ENCODE data around the gene TAC4.

TAC4 gene

DNA sequence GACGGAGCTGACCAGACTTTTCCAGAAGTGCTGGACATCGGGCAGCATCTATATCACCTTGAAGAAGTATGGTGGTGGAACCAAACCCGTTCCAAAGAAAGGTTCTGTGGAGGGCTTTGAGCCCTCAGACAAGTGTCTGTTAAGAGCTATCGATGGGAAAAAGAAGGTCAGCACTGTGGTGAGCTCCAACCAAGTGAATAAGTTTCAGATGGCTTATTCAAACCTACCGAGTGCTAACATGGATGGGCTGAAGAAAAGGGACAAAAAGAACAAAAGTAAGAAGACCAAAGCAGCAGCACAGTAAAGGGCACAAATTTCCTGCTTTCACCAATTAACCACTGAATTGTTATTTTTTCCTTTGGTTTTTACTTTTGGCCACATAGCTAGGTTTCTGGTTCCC, 52.5 kb downstream of the TAC4 start:
- DNase-seq, result no peak

DNA sequence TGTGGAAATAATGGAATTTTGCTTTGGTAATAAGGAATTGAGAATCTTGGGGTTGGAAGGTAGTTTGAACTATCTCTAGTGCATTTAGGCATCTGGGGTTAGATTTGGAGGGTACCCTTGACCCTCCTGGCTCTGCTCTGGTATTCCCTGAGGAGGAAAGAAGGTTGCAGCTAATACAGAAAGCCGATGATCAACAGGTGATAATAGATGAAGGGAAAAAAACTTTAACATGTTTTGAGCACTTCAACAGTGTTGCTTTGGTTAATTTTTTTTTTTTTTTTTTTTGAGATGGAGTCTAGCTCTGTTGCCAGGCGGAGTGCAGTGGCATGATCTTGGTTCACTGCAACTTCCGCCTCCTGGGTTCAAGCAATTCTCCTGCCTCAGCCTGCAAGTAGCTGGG, 54.6 kb downstream of the TAC4 start:
- no peak for DNase-seq

DNA sequence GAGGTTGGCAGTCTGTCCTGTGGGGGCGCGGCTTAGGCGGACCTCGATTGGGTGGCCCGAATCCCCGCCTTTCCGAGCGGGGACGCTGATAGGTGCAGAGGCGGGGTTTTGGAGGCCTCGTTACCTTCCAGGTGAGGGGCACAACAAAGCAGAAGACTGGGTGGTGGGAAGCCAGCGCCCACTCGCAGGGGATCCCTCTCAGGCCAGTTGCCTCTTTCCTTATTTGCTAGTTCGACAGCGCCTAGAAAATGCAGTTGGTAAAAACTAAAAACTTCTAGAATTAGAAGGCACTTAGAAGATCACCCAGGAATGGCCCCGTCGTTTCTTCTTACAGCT, 58.7 kb downstream of the TAC4 start:
- DNase-seq, result no peak

DNA sequence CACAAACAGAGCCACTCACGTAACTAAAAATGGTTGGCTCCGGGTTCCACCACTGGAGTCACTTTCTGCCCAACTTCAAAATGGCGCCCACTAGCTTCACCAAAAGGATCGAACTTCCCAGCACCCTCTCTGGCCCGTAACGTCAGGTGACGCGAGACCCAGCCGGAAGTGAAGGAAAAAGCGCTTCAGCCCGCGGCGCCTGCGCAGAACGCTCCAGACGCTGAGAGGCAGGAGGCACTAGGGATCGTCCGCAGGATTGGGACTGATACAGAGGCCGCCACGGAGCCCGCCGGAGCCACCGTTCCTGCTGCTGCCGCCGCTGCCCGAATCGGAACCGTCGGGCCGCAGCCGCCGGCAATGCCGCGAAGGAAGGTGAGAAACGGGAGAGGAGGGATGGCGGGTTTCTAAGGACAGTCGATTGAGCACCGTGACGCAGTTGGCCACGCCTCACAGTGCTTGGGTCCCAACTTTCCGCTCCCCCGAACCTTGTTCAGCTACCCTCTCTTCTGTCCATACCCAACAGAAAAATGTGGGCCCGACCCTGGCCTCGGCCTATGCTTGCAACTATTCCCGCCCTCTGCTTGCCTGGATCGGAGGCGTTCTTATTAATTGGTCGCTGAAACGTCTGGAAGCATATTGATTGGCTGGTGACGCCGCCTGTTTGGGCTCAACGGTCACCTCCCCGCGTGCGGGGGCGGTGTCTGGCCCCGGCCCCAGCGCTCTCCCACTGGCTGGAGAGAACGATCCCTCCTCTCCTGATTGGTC, 59.2 kb downstream of the TAC4 start, which contains the start of gene KAT7:
Gene KAT7 (plus strand): TSS at position 204 of the 765 bp plus-strand sequence. CDS start 154 bp downstream, at position 358.
- DNase-seq, result peak; percentile 99
